ES-I3 (cell line): Measurements from ENCODE around the gene FRMD4A.
"Not testable (repeated sequence)": the region's sequence is repeated elsewhere in the genome, so short reads cannot be mapped to it uniquely, and the experiment has no call there.

ENCODE experiments used
- H3K36me3 ChIP-seq: 2 replicates; pipeline ENCODE4 v1.6.1; 2013; ENCODE audit warnings: mild to moderate bottlenecking, low read length, control low read depth, moderate library complexity; ENCODE audit not compliant: insufficient read depth
- H3K4me1 ChIP-seq: 2 replicates; pipeline ENCODE4 v1.6.1; 2013; ENCODE audit warnings: mild to moderate bottlenecking, control low read depth, low read length; ENCODE audit not compliant: insufficient read depth
- H3K9ac ChIP-seq: 2 replicates; pipeline ENCODE4 v1.6.1; 2013; ENCODE audit warnings: low read depth, mild to moderate bottlenecking, low read length, moderate library complexity
- H3K9me3 ChIP-seq: 2 replicates; pipeline ENCODE4 v1.6.1; 2013; ENCODE audit warnings: mild to moderate bottlenecking, low read length, moderate library complexity; ENCODE audit not compliant: control insufficient read depth, insufficient read depth

The FRMD4A gene

GRCh38 chr10:13792006-13792405 lies 538.7 kb downstream of the FRMD4A start:
- peaks cover 19% of the 10 kb centered on the region for H3K36me3 ChIP-seq
- H3K4me1 ChIP-seq, result peaks cover 30% of the 10 kb centered on the region
- H3K9me3 ChIP-seq, result no peaks in the 10 kb centered on the region

DNA sequence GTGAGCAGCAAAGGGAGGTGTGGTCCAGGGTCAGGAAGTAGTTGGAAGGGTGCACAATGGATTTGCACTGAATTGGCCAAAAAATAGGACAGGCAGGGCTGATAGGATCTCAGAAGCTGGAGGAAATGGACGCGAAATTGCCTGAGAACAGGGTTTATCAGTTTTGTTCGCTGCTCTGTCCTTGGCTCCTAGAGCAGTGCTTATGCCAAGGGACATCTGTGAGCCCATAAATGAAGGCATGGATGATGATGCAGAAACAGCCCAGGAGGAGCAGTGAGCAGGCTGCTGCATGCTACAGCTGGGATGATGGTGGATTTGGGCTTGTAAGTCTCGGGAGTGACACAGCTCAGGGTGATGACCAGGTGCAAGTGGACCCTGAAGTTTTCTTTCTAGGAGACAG lies 539.2 kb downstream of the FRMD4A start:
- no peaks in the 10 kb centered on the region for H3K9me3 ChIP-seq
- peaks cover 19% of the 10 kb centered on the region for H3K36me3 ChIP-seq
- H3K9ac ChIP-seq, result no peak overlapping the region
- H3K4me1 ChIP-seq, result peaks cover 30% of the 10 kb centered on the region

More at GRCh38 chr10:13792006-13792405, 538.7 kb downstream of the FRMD4A start:
- no peak overlapping the region for H3K9ac ChIP-seq

DNA sequence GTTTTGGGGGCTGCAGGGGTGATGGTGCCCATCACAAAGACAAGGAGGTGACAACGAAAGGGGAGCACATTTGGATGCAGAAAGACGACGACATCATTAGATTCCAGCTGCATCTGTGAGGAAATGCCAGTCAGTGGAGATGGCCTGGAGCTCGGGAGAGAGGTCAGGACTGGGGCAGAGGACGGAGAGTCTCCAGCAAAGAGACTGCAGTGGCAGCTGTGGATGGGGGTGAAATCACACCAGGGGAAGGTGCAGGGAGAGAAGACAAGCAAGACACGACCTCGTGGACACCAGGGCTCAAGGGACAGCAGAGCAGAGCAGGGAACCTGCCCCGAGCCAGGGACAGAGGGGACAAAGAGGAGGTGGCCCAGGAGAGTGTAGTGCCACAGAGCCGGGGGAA lies 540.5 kb downstream of the FRMD4A start:
- Histone ChIP-seq H3K9me3 (no peaks in the 10 kb centered on the region), H3K36me3 (peaks cover 12% of the 10 kb centered on the region), H3K9ac (no peak overlapping the region), H3K4me1 (peaks cover 19% of the 10 kb centered on the region)

DNA sequence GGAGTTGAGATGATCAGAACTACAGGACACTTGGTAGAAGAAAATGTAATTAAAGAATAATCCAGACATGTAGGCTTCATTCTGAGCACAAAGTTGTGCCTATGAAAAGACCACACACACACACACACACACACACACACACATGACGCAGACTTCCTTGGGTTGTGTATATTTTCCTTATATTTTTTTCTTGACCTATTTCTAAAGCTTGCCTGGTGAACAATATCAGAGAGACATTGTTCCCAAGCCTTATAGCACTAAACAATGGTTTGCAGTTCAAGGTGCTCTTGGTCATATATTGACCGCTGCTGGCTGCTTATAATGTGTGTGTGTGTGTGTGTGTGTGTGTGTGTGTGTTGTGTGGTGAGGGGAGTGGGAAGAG lies 541.3 kb downstream of the FRMD4A start:
- Histone ChIP-seq H3K4me1 (peaks cover 19% of the 10 kb centered on the region), H3K9ac (no peak overlapping the region), H3K9me3 (no peaks in the 10 kb centered on the region), H3K36me3 (peaks cover 12% of the 10 kb centered on the region; the same call in 1 of the 2 replicates)

DNA sequence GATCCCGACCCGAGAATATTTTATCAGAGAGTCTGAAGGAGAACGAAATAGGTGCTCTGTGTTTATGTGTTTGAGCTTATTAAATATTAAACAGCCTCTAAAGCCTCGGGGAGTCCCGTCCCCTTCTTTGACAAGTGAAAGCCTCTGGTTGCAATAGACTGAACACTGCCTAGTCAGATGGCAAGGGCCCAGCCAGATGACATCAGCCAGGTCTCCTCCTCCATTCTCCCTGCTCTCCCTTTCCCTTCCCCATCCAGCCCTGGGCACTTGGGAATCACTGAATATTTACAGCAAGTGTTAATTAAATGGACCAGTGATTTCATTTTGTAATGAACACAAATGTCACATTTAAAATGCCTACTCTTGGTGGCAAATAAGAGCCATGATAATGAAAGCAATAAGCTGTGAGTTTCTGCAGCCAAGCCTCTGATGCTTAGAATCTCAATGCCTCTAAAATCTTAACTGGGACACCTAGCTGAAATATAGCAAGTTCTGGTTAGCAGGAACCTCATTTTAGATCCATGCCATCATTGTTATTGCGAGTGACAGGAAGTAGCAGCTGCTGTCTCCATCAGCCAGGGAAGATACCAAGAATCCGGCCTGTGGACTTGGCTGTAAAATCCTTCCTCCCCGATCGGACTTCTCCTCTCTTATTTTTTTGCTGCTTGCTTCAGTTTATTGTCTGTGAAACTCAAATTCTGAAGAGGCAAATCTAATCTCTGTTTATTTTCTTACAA lies 541.8 kb downstream of the FRMD4A start:
- Histone ChIP-seq H3K36me3 (peaks cover 12% of the 10 kb centered on the region; the same call in 1 of the 2 replicates), H3K4me1 (peaks cover 19% of the 10 kb centered on the region), H3K9me3 (no peaks in the 10 kb centered on the region), H3K9ac (no peak overlapping the region)

DNA sequence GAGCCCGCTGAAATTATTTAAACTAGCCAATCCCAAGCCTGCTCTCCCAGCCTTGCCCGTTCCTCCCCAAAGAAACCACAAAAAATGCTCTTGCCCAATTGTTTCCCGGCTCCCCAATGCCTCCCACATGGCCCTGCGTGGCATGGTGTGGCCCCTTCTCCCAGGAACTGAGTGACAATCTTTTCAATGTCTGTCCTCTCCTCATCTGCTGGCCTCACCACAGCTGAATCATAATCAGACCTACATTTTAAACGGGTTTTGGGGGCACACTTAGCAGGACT lies 542.5 kb downstream of the FRMD4A start:
- H3K36me3 ChIP-seq, result peaks cover 6% of the 10 kb centered on the region; the same call in 1 of the 2 replicates
- peaks cover 19% of the 10 kb centered on the region for H3K4me1 ChIP-seq
- no peaks in the 10 kb centered on the region for H3K9me3 ChIP-seq
- no peak overlapping the region; the same call in 1 of the 2 replicates for H3K9ac ChIP-seq

DNA sequence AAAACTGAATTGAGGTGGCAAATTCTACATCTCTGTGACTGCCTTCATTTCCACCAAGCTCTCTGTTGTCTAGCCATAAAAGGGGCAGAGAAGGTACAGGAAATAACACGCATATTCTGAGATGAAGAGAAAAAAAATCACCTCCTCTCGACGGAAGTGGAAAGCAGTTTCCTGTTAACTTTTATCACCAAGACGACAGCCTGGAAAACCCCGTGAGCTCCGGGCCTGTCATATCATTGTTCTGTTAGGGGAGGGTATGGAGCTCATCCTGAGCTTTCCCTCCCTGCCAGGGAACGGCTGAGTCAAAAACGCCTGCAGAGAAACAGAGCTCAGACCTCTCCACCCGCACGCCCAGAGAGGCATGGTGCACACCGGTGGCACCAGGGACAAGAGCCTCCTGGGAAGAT lies 543.7 kb downstream of the FRMD4A start:
- Histone ChIP-seq H3K9ac (no peak overlapping the region), H3K36me3 (peaks cover 6% of the 10 kb centered on the region), H3K9me3 (no peaks in the 10 kb centered on the region), H3K4me1 (peaks cover 19% of the 10 kb centered on the region)

GRCh38 chr10:13784067-13784466 lies 546.7 kb downstream of the FRMD4A start:
- H3K4me1 ChIP-seq, result peaks cover 11% of the 10 kb centered on the region
- H3K9me3 ChIP-seq, result no peaks in the 10 kb centered on the region

DNA sequence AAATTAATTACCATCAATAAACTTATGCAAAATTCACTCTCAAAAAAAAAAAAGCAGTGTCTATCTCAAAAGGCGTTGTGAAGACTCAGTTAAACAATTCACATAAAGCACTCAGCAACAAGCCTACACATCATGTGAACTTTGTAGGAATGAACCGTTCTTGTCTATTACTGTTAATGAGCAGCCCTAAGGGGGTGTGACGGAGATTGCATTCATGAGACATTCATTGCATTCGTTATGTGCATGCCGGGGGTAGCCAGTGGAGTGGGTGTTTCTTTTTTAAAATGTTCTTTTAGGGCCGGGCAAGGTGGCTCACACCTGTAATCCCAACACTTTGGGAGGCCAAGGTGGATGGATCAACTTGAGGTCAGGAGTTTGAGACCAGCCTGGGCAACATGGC lies 551.0 kb downstream of the FRMD4A start:
- Histone ChIP-seq H3K9me3 (no peaks in the 10 kb centered on the region), H3K36me3 (peaks cover 3% of the 10 kb centered on the region), H3K4me1 (no peaks in the 10 kb centered on the region), H3K9ac (no peak overlapping the region)

More at GRCh38 chr10:13784067-13784466, 546.7 kb downstream of the FRMD4A start:
- Histone ChIP-seq H3K36me3 (peaks cover 3% of the 10 kb centered on the region), H3K9ac (no peak overlapping the region)

DNA sequence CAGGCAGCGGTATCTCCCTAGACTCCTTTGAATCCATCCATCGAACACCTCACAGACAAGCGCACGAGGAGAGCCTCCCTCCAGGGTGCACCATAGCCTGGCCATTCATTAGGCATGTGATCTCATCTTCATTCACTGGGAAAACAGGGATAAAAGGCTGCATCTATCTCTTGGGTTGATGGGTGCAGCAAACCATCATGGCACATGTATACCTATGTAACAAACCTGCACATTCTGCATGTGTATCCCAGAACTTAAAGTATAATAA lies 552.1 kb downstream of the FRMD4A start:
- not testable (repeated sequence) for H3K4me1 ChIP-seq, H3K9me3 ChIP-seq, H3K36me3 ChIP-seq, H3K9ac ChIP-seq

DNA sequence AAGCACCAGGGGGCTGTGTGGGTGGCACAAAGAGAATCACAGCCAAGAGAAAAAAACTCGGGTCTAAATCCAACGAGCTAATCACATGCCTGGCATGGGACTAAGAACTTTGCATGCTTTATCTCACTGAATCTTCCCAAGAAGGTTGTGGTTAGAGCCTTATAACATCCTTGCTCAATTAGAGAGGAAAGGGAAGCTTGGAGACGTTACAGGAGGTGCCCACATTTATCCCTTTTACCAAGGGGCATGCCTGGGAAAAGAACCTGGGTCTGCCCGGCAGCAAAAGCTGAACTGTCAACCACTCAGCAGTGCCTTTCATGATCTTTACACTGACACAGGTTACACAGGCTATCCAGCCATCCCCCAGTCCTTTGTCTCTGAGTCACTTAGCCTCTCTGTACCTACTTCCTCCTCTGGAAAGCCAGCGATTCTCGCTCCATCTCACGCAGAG lies 553.8 kb downstream of the FRMD4A start:
- Histone ChIP-seq H3K4me1 (no peaks in the 10 kb centered on the region; the same call in 1 of the 2 replicates), H3K36me3 (peaks cover 3% of the 10 kb centered on the region; the same call in 1 of the 2 replicates), H3K9me3 (no peaks in the 10 kb centered on the region), H3K9ac (no peak overlapping the region)

GRCh38 chr10:13775786-13776775 lies 554.6 kb downstream of the FRMD4A start:
- Histone ChIP-seq H3K36me3 (peaks cover 7% of the 10 kb centered on the region; the same call in 1 of the 2 replicates), H3K4me1 (no peaks in the 10 kb centered on the region; the same call in 1 of the 2 replicates), H3K9me3 (no peaks in the 10 kb centered on the region), H3K9ac (no peak overlapping the region)

- no peaks in the 10 kb centered on the region; the same call in 1 of the 2 replicates for H3K4me1 ChIP-seq
- no peaks in the 10 kb centered on the region for H3K9me3 ChIP-seq
- no peak overlapping the region for H3K9ac ChIP-seq
- peaks cover 4% of the 10 kb centered on the region; the same call in 1 of the 2 replicates for H3K36me3 ChIP-seq
These were observed 556.3 kb downstream of the FRMD4A start for GRCh38 chr10:13774303-13774893.

GRCh38 chr10:13773496-13774170 lies 557.1 kb downstream of the FRMD4A start:
- H3K9me3 ChIP-seq, result no peaks in the 10 kb centered on the region
- no peak overlapping the region for H3K9ac ChIP-seq
- H3K36me3 ChIP-seq, result peaks cover 4% of the 10 kb centered on the region; the same call in 1 of the 2 replicates
- H3K4me1 ChIP-seq, result no peaks in the 10 kb centered on the region; the same call in 1 of the 2 replicates
